Activated naive CD4-positive, alpha-beta T cell treated with anti-CD3 and anti-CD28 coated beads, Interleukin-2, amount 50 U/mL, for 24 hours (primary cell): ENCODE measurements around the gene KRT15.
A peak's percentile ranks its signal among the peaks of the same experiment; 100 is the strongest.

Experiments
- H3K27ac Mint-ChIP-seq: one replicate; pipeline ENCODE4 v1.8.0; 2021; ENCODE audit warnings: mild to moderate bottlenecking, mixed read lengths
- H3K27me3 Mint-ChIP-seq: one replicate; pipeline ENCODE4 v1.8.0; 2021; ENCODE audit warnings: mixed read lengths
- H3K36me3 Mint-ChIP-seq: one replicate; pipeline ENCODE4 v1.8.0; 2021; ENCODE audit warnings: mixed read lengths
- H3K4me1 Mint-ChIP-seq: one replicate; pipeline ENCODE4 v1.8.0; 2021; ENCODE audit warnings: mixed read lengths
- H3K4me3 Mint-ChIP-seq: one replicate; pipeline ENCODE4 v1.8.0; 2021; ENCODE audit warnings: mild to moderate bottlenecking, mixed read lengths
- H3K9me3 Mint-ChIP-seq: one replicate; pipeline ENCODE4 v1.8.0; 2021; ENCODE audit warnings: mixed read lengths

Gene KRT15

DNA sequence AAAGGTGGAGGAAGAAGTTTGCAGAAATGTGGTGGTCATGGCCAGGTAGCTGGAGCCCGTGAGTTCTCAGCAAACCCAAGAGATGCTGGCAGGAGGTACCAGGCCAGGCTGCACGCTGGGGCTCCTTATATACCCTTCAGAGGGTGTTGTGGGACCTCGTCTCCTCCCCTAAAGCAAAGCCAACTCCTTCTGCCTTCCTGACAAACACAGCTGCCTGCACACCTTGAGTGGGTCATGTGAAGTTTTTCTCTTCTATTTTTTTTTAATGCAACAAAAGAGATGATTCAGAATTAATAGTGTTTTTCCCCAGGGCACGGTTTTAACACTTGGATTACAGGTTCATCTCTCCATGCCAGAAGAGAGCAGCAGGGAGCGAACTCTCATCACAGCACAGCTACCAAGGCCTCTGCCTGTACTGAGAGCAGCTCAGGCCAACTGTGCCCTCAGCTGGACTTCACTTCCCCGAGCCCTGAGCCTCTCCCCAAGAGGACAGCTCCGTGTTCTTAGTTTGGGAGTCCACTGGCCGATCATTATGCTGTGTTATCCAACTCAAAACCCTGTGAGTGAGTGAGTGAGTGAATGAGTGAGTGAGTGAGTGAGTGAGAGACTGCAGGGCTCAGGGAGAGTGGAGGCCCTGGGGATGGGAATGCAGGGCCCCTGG, at the start of gene KRT15:
Gene KRT15 (minus strand): TSS at position 102 of the 661 bp plus-strand sequence. CDS start 63 bp downstream, at position 39.
- H3K9me3 Mint-ChIP-seq, result no peaks in the 10 kb centered on the region
- H3K4me1 Mint-ChIP-seq, result no peaks in the 10 kb centered on the region
- no peaks in the 10 kb centered on the region for H3K36me3 Mint-ChIP-seq

DNA sequence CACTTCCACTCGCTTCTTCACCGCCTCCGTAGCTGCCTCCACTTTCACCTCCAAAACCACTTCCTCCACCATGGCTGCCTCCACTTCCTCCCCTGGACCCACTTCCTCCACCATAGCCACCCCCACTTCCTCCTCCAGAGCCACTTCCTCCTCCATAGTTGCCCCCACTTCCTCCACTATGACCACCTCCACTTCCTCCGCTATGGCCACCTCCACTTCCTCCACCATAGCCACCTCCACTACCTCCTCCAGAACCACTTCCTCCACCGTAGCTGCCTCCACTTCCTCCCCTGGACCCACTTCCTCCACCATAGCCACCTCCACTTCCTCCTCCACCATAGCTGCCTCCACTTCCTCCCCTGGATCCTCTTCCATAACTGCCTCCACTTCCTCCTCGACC, 48.6 kb upstream of the KRT15 start:
- H3K27me3 Mint-ChIP-seq, result peaks cover under 1% of the 10 kb centered on the region
- no peaks in the 10 kb centered on the region for H3K36me3 Mint-ChIP-seq
- peaks cover 17% of the 10 kb centered on the region for H3K4me1 Mint-ChIP-seq
- no peak overlapping the region for H3K4me3 Mint-ChIP-seq
- H3K9me3 Mint-ChIP-seq, result no peaks in the 10 kb centered on the region
- peak overlapping the region; percentile 88 for H3K27ac Mint-ChIP-seq

More for the DNA sequence above, at the start of gene KRT15:
- Mint-ChIP-seq H3K4me3 (no peak within 1 kb of the TSS), H3K27ac (peak within 1 kb of the TSS; percentile 43), H3K27me3 (no peaks in the 10 kb centered on the region)

DNA sequence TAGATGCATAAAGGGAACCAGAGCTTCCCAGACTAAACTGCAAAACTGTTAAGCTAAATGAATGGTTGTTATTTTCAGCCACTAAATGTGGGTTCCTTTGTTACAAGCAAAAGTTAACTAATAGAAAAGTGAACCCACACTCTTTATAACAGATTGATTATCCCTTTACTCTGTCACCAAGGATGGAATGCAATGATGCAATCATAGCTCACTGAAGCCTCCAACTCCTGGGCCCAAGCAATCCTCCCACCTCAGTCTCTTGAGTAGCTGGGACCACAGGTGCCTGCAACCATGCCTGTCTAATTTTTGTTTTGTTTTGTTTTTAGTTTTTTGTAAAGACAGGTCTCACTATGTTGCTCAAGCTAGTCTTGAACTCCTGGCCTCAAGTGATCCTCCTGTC, 46.6 kb upstream of the KRT15 start:
- Mint-ChIP-seq H3K27me3 (peaks cover 1% of the 10 kb centered on the region), H3K4me3 (no peak overlapping the region), H3K27ac (no peak overlapping the region)

DNA sequence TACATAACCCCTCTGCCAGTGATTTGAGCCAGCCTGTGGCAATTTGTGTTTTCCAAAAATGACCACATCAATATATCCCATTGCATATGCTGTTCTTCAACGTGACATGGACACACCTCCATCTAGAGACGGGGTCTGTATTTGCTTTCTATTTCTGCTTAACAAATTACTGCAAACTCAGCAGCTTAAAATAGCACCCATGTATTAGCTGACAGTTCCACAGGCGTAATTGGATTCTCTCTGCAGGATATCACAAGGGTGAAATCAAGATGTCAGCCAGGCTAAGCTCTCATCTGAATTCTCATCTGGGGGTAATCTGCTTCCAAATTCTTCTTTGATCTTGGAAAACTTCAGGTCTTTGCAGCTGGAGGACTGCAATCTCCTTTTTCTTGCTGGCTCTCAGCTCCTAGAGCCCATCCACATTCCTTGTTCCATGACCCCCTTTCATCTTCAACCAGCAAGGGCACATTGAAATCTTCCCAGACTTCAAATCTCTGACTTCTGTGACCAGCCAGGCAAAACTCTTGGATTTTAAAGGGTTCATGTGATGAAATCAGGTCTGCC, 45.0 kb upstream of the KRT15 start:
- H3K4me1 Mint-ChIP-seq, result peaks cover 17% of the 10 kb centered on the region
- H3K27me3 Mint-ChIP-seq, result peaks cover 4% of the 10 kb centered on the region
- H3K36me3 Mint-ChIP-seq, result no peaks in the 10 kb centered on the region
- H3K4me3 Mint-ChIP-seq, result no peak overlapping the region
- no peaks in the 10 kb centered on the region for H3K9me3 Mint-ChIP-seq
- no peak overlapping the region for H3K27ac Mint-ChIP-seq

More for the DNA sequence above, 46.6 kb upstream of the KRT15 start:
- H3K36me3 Mint-ChIP-seq, result no peaks in the 10 kb centered on the region
- no peaks in the 10 kb centered on the region for H3K9me3 Mint-ChIP-seq
- peaks cover 17% of the 10 kb centered on the region for H3K4me1 Mint-ChIP-seq

DNA sequence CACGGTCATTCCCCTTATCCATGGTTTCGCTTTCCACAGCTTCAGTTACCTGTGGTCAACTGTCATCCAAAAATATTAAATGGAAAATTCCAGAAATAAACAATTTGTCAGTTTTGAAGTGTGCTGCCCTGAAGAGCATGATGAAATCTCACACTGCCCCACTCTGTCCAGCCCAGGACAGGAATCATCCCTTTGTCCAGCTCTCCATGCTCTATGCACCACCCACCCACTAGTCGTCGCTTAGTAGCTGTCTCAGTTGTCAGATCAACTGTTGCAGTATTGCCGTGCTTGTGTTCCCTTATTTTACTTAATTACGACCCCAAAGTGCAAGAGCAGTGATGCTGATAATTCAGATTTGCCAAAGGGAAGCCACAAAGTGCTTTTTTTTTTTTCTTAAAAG, 42.9 kb upstream of the KRT15 start:
- H3K27ac Mint-ChIP-seq, result no peak overlapping the region
- H3K36me3 Mint-ChIP-seq, result peaks cover 2% of the 10 kb centered on the region
- H3K9me3 Mint-ChIP-seq, result no peaks in the 10 kb centered on the region
- no peak overlapping the region for H3K4me3 Mint-ChIP-seq
- peaks cover 6% of the 10 kb centered on the region for H3K4me1 Mint-ChIP-seq
- peaks cover 11% of the 10 kb centered on the region for H3K27me3 Mint-ChIP-seq

DNA sequence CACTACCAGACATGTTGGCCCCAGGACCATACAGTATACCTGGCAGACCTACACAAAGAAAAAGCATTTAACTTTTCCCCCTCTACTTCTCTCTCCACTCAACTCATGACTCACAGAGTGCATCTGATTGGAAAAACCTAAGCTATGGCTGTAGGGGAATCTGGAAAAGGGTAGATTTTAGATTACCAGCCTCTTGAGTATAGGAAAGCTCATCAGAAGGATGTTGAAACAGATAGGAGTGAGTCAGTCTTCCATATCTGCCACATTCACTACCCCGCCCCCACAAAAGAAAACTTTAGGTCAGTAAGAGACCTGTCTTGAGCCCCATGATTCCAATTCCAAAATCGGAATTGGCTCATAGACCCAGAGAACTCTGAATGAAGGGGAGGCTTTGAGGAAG, 40.9 kb upstream of the KRT15 start:
- peaks cover 2% of the 10 kb centered on the region for H3K36me3 Mint-ChIP-seq
- H3K4me1 Mint-ChIP-seq, result no peaks in the 10 kb centered on the region
- no peak overlapping the region for H3K27ac Mint-ChIP-seq
- H3K4me3 Mint-ChIP-seq, result no peak overlapping the region
- no peaks in the 10 kb centered on the region for H3K9me3 Mint-ChIP-seq
- H3K27me3 Mint-ChIP-seq, result peaks cover 11% of the 10 kb centered on the region

DNA sequence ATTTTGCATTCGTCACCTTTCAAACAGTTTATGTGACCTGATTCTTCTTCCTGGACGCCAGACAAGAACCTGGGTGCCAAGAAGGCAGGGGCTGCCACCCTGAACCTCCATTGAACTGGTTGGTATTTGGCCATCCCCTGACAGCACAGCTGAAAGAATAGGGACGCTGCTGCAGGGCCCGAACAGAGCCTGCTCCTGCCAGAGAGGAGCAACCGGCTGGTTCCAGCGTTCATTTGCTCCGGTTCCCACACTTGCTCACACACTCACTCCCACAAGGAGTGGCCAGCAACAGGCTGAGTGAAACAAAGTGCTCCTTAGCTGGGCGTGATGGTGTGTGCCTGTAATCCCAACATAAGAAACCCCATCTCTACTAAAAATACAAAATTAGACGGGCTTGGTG, 38.2 kb upstream of the KRT15 start:
- no peak overlapping the region for H3K4me3 Mint-ChIP-seq
- no peak overlapping the region for H3K27ac Mint-ChIP-seq
- H3K36me3 Mint-ChIP-seq, result peaks cover 2% of the 10 kb centered on the region
- no peaks in the 10 kb centered on the region for H3K4me1 Mint-ChIP-seq
- no peaks in the 10 kb centered on the region for H3K9me3 Mint-ChIP-seq
- H3K27me3 Mint-ChIP-seq, result peaks cover 10% of the 10 kb centered on the region

DNA sequence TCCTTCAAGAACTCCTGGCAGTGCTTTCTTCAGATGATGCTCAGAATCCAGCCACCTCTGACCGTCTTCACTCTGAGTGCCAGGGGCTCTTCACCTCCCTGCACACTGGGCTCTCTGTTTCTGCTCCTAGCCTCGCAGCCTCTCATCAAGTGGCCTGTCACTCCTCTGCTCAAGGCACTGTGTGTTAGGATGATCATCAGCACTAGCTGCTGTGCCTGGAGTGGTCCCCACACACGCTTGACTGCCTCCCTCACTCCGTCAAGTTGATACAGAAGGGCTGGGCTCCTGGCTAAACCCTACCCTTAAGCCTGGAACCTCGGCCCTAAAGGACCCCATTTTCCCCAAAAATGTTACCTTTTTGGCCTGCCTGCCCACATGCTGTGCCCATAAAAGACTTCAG, 37.6 kb upstream of the KRT15 start:
- H3K4me1 Mint-ChIP-seq, result no peaks in the 10 kb centered on the region
- H3K27me3 Mint-ChIP-seq, result peaks cover 10% of the 10 kb centered on the region
- H3K36me3 Mint-ChIP-seq, result peaks cover 2% of the 10 kb centered on the region
- no peak overlapping the region for H3K27ac Mint-ChIP-seq
- H3K9me3 Mint-ChIP-seq, result no peaks in the 10 kb centered on the region
- H3K4me3 Mint-ChIP-seq, result no peak overlapping the region

DNA sequence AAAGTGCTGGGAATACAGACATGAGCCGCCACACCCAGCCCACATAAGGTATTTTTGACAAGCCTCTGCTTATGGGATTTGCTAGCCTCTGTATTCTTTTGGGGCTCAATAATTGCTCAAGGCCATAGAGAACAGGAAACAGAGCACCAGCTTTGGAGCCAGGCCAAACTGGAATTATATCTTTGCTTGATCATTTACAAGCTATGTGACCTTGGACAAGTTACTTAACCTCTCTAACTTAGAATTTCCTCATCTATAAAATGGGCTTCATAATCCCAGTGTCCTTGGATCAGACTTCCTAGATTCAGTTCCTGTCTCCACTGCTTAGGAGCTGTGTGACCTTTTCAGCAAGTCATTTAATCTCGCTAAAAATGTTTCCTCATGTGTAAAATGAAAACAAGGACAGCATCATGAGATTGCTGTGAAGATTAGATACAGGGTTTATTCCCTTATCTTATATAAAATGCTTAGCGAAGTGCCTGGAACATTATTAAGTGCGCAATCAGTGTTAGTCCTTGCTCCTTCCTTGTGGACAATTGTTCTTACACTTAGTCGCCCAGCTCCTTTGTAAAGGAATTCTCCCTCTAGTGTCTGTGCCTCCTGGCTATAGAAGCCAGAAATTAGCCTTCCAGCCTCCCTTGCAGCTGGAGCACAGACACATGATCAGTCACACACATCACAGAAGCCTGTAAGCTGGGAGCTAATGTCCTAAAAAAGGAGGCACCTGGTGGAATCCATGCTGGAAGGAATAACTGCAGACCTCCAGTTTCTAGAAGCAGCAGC, 36.6 kb upstream of the KRT15 start:
- Mint-ChIP-seq H3K9me3 (no peaks in the 10 kb centered on the region), H3K36me3 (peaks cover 2% of the 10 kb centered on the region), H3K4me1 (no peaks in the 10 kb centered on the region), H3K27ac (no peak overlapping the region), H3K27me3 (peaks cover 10% of the 10 kb centered on the region), H3K4me3 (no peak overlapping the region)

DNA sequence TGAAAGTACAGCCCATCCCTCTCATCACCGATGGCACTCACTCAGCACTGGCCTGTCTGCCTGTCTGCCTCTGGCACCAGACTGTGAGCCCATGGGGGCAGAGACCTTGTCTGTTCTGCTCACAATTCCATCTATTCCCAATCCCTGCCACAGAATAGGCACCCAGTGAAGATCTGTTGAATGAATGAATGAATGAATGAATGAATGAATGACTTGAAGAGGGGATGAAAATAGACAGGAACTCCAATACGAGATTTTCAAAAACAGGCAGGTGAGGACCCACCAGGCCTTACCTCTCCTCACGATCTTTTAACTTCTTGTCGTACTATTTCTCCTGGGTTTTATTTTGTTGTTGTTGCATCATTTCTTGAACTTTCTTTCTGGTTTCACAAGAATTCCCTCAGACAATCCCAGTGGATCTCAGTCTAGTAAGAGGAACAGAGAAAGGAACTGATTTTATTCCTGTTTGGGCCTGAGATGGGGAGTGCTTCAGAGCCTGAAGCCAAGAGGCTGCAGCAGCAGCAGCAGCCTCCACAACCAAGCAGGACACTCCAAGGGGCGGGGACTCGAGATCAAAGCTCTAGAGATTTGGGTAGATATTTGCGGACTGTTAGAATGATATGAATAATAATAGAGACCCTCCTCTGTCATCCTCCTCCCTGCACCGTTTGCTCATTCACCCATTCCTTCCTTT, 35.4 kb upstream of the KRT15 start:
- Mint-ChIP-seq H3K9me3 (no peaks in the 10 kb centered on the region), H3K4me1 (peaks cover 6% of the 10 kb centered on the region), H3K27ac (no peak overlapping the region), H3K4me3 (no peak overlapping the region), H3K36me3 (peaks cover 2% of the 10 kb centered on the region), H3K27me3 (peaks cover 8% of the 10 kb centered on the region)

DNA sequence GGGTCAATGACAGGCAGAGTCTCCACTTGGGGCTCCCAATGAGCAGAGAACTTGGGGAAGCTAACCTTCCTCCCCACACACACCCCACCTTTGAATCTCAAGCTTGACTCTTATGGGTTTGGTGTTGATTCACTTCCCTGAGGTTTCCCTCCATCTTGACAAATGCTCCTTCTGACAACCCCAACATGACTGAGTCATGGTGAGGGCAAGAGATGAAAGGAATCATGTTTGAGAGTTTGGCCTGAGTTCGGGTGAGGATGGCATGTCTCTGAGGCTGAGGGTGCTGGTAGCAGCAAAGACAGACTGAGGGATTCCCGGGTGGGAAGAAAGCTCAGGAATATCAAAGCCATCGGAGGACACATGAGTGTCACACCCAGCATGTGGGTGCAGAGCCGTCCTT, 34.5 kb upstream of the KRT15 start:
- Mint-ChIP-seq H3K27ac (no peak overlapping the region), H3K27me3 (peaks cover 5% of the 10 kb centered on the region), H3K4me1 (peaks cover 14% of the 10 kb centered on the region), H3K36me3 (peaks cover 2% of the 10 kb centered on the region), H3K9me3 (no peaks in the 10 kb centered on the region), H3K4me3 (no peak overlapping the region)

DNA sequence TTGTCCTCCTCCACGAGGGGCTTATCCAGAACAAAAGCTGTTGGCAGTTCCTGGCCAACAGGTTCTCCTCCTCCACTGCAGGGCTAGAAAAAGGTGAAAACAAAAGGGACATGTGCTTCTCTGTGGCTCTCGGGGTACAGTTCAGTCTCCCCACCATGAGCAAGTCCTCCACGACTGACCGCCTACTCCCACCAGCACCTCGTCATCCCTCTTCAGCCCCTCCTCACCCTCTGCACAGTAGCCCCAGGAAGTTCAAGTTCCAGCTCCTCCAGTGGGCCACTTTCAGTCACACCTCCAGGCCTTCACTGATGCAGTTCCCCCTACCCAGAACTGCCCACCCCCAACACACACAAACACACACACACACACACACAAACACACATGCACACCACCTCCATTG, 33.8 kb upstream of the KRT15 start:
- Mint-ChIP-seq H3K27ac (no peak overlapping the region), H3K4me1 (peaks cover 19% of the 10 kb centered on the region), H3K27me3 (peaks cover under 1% of the 10 kb centered on the region), H3K36me3 (no peaks in the 10 kb centered on the region), H3K9me3 (no peaks in the 10 kb centered on the region), H3K4me3 (no peak overlapping the region)

DNA sequence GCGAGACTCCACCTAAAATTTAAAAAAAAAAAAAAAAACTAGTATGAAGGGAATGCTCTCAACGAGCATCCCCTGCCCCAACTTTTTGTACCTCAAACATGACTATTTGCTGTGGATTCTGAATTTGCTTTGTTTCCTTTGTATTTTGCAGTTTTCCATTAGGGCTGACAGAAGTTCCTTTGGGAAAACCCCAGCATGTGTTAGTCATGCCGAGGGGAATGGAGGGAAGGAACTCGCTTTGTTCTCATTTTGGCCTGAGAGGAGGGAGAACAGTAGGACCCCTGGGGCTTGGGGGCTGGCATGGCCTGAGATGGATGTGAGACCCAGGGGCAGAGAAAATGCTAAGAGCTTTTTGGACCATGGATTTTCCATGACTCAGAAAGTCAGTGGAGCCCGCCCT, 32.7 kb upstream of the KRT15 start:
- Mint-ChIP-seq H3K27me3 (no peaks in the 10 kb centered on the region), H3K36me3 (no peaks in the 10 kb centered on the region), H3K4me1 (peaks cover 19% of the 10 kb centered on the region), H3K27ac (no peak overlapping the region), H3K9me3 (no peaks in the 10 kb centered on the region), H3K4me3 (no peak overlapping the region)

DNA sequence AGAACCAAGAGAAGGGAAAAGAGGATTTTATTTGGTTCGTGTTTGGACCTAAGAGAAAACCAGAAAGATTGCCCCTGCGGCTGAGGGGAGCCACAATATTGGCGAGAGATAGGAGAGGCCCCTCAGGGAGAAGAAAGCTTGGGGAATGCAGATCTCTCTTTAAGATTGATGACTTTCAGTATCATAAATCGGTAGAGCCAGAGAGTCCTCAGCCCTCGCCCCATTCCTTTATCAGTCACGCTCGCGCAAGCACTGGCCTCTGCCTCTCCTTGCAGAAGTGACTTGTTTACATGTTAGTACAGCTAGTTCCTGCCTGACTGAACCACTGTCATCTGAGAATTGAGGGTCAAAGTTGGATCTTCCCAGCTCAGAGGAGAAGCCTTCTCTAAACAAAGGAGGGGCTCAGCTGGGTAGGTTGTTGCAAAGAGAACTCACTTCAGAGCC, 30.9 kb upstream of the KRT15 start:
- no peak overlapping the region for H3K4me3 Mint-ChIP-seq
- H3K9me3 Mint-ChIP-seq, result no peaks in the 10 kb centered on the region
- H3K27ac Mint-ChIP-seq, result no peak overlapping the region
- no peaks in the 10 kb centered on the region for H3K27me3 Mint-ChIP-seq
- no peaks in the 10 kb centered on the region for H3K36me3 Mint-ChIP-seq
- H3K4me1 Mint-ChIP-seq, result peaks cover 19% of the 10 kb centered on the region

DNA sequence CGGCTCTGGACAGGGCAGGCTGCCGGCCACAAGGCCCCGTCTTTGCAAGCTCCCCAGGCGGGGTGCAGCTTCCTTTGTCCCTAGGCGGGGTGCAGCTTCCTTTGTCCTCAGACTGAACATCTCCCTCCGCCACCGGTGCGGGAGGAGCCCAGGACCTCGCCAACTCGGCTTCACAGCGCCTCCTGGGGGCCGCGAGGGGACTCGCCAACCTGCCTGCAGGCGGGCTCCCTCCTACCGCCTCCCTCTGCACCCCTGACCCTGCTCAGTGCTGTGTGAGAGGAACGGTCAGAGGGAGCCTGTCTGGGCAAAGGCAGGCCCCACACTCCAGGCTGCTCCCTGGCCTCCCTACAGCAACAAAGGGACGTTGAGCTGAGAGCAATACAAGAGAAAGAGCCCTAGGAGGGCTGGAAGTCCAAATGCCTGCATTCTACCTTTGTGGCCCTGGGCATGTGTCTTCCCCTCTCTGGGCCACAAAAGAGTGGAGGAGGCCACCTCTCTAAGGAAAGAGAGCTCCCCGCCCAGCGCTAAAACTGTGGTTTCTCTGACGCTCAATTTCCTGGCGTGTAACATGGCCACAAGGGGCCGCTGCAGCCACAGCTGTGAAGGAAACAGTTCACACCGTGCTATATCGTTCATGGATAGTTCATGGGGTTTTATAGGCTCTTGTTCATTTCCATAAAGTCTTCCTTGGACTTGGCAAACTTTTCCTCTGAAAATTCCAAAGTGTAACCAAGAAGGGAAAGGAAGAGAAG, 30.3 kb upstream of the KRT15 start:
- H3K4me1 Mint-ChIP-seq, result peaks cover 19% of the 10 kb centered on the region
- no peaks in the 10 kb centered on the region for H3K27me3 Mint-ChIP-seq
- no peak overlapping the region for H3K27ac Mint-ChIP-seq
- H3K36me3 Mint-ChIP-seq, result no peaks in the 10 kb centered on the region
- peak overlapping the region; percentile 67 for H3K4me3 Mint-ChIP-seq
- H3K9me3 Mint-ChIP-seq, result no peaks in the 10 kb centered on the region
